ENCODE data around the gene HOXC10. TPM values are rescaled to one million over a fixed set of nuclear protein-coding genes. Genes with fewer than 3 reads are reported as not detected.

Gene HOXC10
- total and polyA plus RNA-seq, 2 of the 8 experiments (the other 6 are each of a cell fraction or from before 2014, with no cell fraction given), result not detected

DNA sequence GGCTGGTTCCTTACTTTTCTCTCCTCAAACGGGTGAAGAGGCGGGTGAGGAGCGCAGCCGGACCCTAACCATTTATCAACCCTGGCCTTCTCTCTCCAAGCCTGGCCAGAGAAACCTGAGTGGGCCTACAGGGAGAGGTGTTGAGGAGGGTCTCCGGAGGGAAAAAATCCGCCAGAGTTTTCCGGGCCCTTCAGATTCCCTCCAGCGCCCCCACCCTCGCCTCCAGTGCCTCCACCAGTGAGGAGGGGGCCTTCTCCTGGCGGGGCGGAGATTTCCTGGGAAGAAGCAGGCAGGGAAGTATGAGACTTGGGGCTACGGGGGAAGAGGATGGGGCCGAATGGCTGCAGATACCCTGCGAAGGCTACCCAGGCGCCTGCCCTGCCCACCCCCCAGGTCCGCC lies 46.5 kb downstream of the HOXC10 start:
- no peak overlapping the region for H2AFZ ChIP-seq (ENCODE audit: low read length)
- no peak overlapping the region for H3K27ac ChIP-seq (ENCODE audit: low read depth, low read length)
- no peak for FAIRE-seq
- H3K56ac ChIP-seq (replicated peaks; ENCODE audit: insufficient read length, low read depth, low read length), result no peak overlapping the region
- H3K79me2 ChIP-seq (ENCODE audit: control insufficient read depth in 1 of 2, insufficient read depth in 2 of 2, low read length in 2 of 2), result no peaks in the 10 kb centered on the region
- H3K4me3 ChIP-seq (ENCODE audit: extremely low read depth in 1 of 4, insufficient read depth in 2 of 4, low read depth in 3 of 4, low read length in 4 of 4), result no peak overlapping the region
- ChIA-PET POLR2A (ENCODE audit: partially characterized antibody) (no interaction called here), CTCF (ENCODE audit: partially characterized antibody) (interaction anchor here (0.6 to 20.0 kb wide), 36 partner anchors 8 to 554 kb away, joined by 3 to 339 read pairs (median 6); partner anchors contain the start of genes HOXC10, HOXC12, HOXC4 and HOXC8)
- H3K9me3 ChIP-seq (ENCODE audit: insufficient read depth in 2 of 2, low read depth in 1 of 2, low read length in 1 of 2), result no peaks in the 10 kb centered on the region; a peak in 1 of 4 replicates
- H3K4ac ChIP-seq (replicated peaks; ENCODE audit: insufficient read length, low read depth, low read length), result no peak overlapping the region
- no peak overlapping the region for H3K9ac ChIP-seq (replicated peaks in 1 of 4; ENCODE audit: extremely low read depth in 1 of 4, low read depth in 3 of 4, low read length in 3 of 4)
- no peak overlapping the region for H3K14ac ChIP-seq (ENCODE audit: insufficient read length)
- H3K79me1 ChIP-seq (ENCODE audit: low read depth, low read length), result no peaks in the 10 kb centered on the region
- H2BK5ac ChIP-seq (ENCODE audit: low read depth, low read length), result no peak overlapping the region
- H2AK5ac ChIP-seq (ENCODE audit: low read depth, low read length), result no peak overlapping the region
- H2BK12ac ChIP-seq (ENCODE audit: low read depth, low read length), result no peak overlapping the region
- TF ChIP-seq SUZ12 (IDR thresholded peaks at IDR 0.05; ENCODE audit: low read length) (peak; percentile 43; the same call in 1 of the 2 replicates), TAF7 (optimal IDR thresholded peaks at IDR 0.05; ENCODE audit: borderline replicate concordance, low read depth, low read length) (no peak), EZH2 (IDR thresholded peaks at IDR 0.05; ENCODE audit: low read depth, low read length, severe bottlenecking) (peak; percentile 61)
- no peak overlapping the region for H4K91ac ChIP-seq (replicated peaks; ENCODE audit: insufficient read length, low read length)
- 31% methylated on average over 14 of the region's 16 CpGs; no CpG with 5 or more reads in 1 of the 2 experiments for WGBS, 2 experiments (ENCODE audit: extremely low coverage in 1 of 2, insufficient coverage in 1 of 2, insufficient read length in 1 of 2, insufficient replicate concordance in 2 of 2, low coverage in 1 of 2, low lambda C conversion rate in 2 of 2, missing lambda C conversion rate in 1 of 2)
- no peak overlapping the region for H4K5ac ChIP-seq (ENCODE audit: insufficient read length, low read depth, low read length)
- no peak overlapping the region for H2BK20ac ChIP-seq (ENCODE audit: low read length)
- peaks cover 0 to 9% (median 2%) of the 10 kb centered on the region in 4 experiments; a peak in 5 of 7 replicates for H3K4me1 ChIP-seq (replicated peaks in 1 of 4; ENCODE audit: control insufficient read depth in 3 of 4, insufficient read depth in 4 of 4, low read length in 3 of 4)
- H3K18ac ChIP-seq (ENCODE audit: extremely low read depth, low read length), result no peak overlapping the region
- H3K27me3 ChIP-seq (replicated peaks in 1 of 4; ENCODE audit: control insufficient read depth in 3 of 4, extremely low read depth in 1 of 4, insufficient read depth in 3 of 4, low read length in 3 of 4), result peaks cover 96 to 100% (median 98%) of the 10 kb centered on the region in 4 experiments
- no peak overlapping the region for H3K4me2 ChIP-seq (ENCODE audit: insufficient read depth in 1 of 2, low read depth in 2 of 2, low read length in 2 of 2)
- H3K23ac ChIP-seq (ENCODE audit: insufficient read length), result no peak overlapping the region
- H2BK120ac ChIP-seq (replicated peaks; ENCODE audit: low read depth, low read length), result no peak overlapping the region
- peaks cover 0 to 8% (median 0%) of the 10 kb centered on the region in 4 experiments; a peak in 1 of 8 replicates for H3K36me3 ChIP-seq (ENCODE audit: control insufficient read depth in 2 of 4, insufficient read depth in 4 of 4, low read length in 3 of 4)
- H4K8ac ChIP-seq (ENCODE audit: extremely low read depth, insufficient read depth, low read length), result no peak overlapping the region
- H3K23me2 ChIP-seq (ENCODE audit: low read depth, low read length), result no peaks in the 10 kb centered on the region
- DNase-seq (ENCODE audit: low read depth in 1 of 2, low spot score in 2 of 2), result no peak
- H4K20me1 ChIP-seq (replicated peaks in 1 of 2; ENCODE audit: control insufficient read depth in 1 of 2, insufficient read depth in 2 of 2, low read length in 2 of 2), result peaks cover 12 to 15% of the 10 kb centered on the region in 2 experiments
- no peak overlapping the region for H2BK15ac ChIP-seq (ENCODE audit: low read length)
